GM12892 (cell line): ENCODE results near the gene MYB.

Experiments used
- POLR2A ChIP-seq: IDR thresholded peaks from 2 replicates; pipeline ENCODE4 v1.6.1; 2011; ENCODE audit warnings: low read depth, low read length, control low read depth
- POLR2AphosphoS5 ChIP-seq: IDR thresholded peaks from 2 replicates; pipeline ENCODE4 v1.6.1; 2011; ENCODE audit warnings: low read depth, low read length, control low read depth
- TAF1 ChIP-seq: IDR thresholded peaks from 2 replicates; pipeline ENCODE4 v1.6.1; 2011; ENCODE audit warnings: low read depth, mild to moderate bottlenecking, control low read depth, low read length, borderline replicate concordance

DNA sequence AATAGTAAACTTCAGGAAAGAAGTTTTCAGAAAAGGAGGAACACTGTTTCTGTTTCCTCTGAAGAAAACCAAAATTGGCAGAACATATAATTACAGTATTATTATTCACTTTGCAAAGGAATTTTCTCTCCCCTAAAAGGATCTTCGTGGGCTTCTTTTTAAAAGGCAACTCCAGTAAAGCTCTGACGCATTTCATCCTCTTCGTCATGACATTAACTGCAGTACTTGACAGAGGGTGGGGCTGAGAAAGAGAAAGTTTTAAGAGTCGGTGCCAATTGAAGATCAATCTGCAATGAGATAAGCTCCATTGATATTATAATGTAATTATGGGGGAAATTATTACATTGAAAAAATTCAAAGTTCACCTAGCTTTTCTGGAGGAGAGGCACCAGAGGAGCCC, 75.8 kb downstream of the MYB start:
- no peak for TF ChIP-seq POLR2AphosphoS5
- no peak for TF ChIP-seq TAF1
- TF ChIP-seq POLR2A: no peak
